ENCODE results near the gene MAST2. TPM values are rescaled to one million over a fixed set of nuclear protein-coding genes. Genes with fewer than 3 reads are reported as not detected.

The MAST2 gene
- total RNA-seq, 1 donor from 2014 or later, result 33.4 TPM

DNA sequence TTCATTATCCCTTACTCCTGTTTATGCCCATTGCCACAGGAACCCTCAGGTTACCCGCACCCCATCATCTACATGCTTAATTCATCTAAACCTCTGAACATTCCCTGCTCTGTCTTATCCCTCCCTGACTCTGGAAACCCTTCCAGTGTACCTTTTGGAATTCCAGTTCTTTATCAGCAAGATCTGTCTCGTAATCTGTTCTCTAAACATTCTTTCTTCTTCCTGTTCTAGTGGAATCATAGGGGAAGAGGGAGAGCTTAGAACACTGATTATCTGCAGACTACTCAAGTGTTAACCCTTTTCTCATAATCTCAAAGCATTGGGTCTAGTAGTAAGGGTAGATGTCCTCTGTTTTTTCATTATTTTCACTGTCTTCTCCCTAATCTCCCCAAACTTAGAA, 169.2 kb downstream of the MAST2 start:
- DNase-seq (ENCODE audit: low spot score), result no peak
- intact Hi-C loops (cut with micrococcal nuclease), result no loop called here
- Mint-ChIP-seq H3K4me1 (ENCODE audit: low read depth) (no peaks in the 10 kb centered on the region), H3K9me3 (no peaks in the 10 kb centered on the region), H3K36me3 (ENCODE audit: low read depth) (no peaks in the 10 kb centered on the region), H3K27me3 (ENCODE audit: low read depth) (no peaks in the 10 kb centered on the region), H3K27ac (no peak overlapping the region), H3K4me3 (ENCODE audit: low read depth) (no peak overlapping the region)

DNA sequence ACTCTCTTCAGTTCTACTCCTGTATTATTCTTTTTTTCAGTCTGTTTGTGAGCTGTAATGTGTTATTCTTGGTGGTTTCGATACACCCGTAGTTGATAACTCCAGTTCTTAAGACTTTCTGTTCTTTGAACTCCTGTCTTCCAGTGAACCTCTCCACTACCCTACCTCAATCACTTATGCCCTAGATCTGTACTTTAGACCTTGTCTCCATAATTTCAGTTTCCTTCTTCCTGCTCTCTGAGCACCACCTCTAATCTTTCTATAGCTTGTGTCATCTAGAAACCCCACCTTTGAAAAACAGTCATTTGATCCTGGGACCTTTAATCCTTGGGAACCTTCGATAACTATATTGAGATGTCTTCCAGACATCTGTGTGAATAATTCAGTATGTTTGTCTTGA, 169.7 kb downstream of the MAST2 start:
- intact Hi-C loops (cut with micrococcal nuclease), result no loop called here
- Mint-ChIP-seq H3K9me3 (no peaks in the 10 kb centered on the region), H3K4me1 (ENCODE audit: low read depth) (no peaks in the 10 kb centered on the region), H3K27ac (no peak overlapping the region), H3K27me3 (ENCODE audit: low read depth) (no peaks in the 10 kb centered on the region), H3K4me3 (ENCODE audit: low read depth) (no peak overlapping the region), H3K36me3 (ENCODE audit: low read depth) (no peaks in the 10 kb centered on the region)
- DNase-seq (ENCODE audit: low spot score), result no peak

DNA sequence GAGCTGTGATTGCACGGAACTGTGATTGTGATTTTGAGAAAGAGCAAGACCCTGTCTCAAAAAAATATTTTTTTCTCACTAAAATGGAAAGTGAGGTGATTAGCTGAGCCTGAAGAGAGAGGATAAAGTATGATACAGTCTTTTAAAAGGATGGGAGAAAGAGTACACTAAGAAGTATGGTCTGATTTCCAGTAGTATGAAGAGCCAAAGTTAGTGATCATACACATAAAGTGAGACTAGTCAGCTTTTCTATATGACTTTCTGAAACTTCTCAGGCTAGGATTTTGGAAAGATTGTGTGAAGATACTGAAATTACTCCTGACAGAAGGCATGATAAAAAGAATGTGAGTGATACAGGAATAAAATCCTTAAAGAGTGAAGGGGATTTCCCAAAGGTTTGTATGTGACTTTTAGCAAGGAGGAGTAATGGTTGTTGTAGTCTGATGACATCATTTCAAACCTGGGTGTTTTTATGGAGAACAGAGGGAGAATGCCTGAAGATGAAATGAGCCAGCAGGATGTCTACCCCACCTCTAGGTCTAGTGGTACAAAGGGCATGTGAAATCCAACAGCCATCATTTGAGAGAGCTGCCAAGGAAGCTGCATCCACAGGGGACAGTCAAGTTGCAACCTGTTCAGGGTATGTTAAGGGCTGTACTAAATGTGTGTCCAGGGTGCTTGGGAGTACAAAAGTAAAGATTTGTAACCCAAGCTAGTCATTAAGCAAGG, 171.3 kb downstream of the MAST2 start:
- no peak for DNase-seq (ENCODE audit: low spot score)
- H3K9me3 Mint-ChIP-seq, result no peaks in the 10 kb centered on the region
- H3K36me3 Mint-ChIP-seq (ENCODE audit: low read depth), result no peaks in the 10 kb centered on the region
- no peak overlapping the region for H3K4me3 Mint-ChIP-seq (ENCODE audit: low read depth)
- H3K27me3 Mint-ChIP-seq (ENCODE audit: low read depth), result no peaks in the 10 kb centered on the region
- H3K27ac Mint-ChIP-seq, result no peak overlapping the region
- H3K4me1 Mint-ChIP-seq (ENCODE audit: low read depth), result no peaks in the 10 kb centered on the region
- intact Hi-C loops (cut with micrococcal nuclease), result no loop called here

DNA sequence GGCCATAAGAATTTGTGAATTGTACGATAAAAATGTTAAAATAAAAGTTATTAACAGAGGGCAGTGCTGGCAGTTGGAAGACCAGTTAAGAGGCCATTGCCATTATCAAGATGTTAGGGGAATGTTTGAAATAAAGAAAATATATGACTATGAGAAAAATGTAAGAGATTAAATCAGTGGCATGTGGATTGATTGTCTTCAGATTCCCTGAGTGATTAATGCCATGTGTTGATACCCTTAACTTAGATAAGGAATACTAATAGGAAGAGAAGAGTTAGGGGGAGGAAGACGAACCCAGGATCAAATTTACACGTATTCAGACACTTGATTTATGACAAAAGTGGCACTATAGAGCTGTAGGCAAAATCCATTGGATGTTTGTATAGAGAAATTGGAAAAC, 173.2 kb downstream of the MAST2 start:
- no peaks in the 10 kb centered on the region for H3K36me3 Mint-ChIP-seq (ENCODE audit: low read depth)
- DNase-seq (ENCODE audit: low spot score), result no peak
- H3K27ac Mint-ChIP-seq, result no peak overlapping the region
- no peaks in the 10 kb centered on the region for H3K4me1 Mint-ChIP-seq (ENCODE audit: low read depth)
- H3K27me3 Mint-ChIP-seq (ENCODE audit: low read depth), result no peaks in the 10 kb centered on the region
- intact Hi-C loops (cut with micrococcal nuclease), result no loop called here
- H3K9me3 Mint-ChIP-seq, result no peaks in the 10 kb centered on the region
- H3K4me3 Mint-ChIP-seq (ENCODE audit: low read depth), result no peak overlapping the region

DNA sequence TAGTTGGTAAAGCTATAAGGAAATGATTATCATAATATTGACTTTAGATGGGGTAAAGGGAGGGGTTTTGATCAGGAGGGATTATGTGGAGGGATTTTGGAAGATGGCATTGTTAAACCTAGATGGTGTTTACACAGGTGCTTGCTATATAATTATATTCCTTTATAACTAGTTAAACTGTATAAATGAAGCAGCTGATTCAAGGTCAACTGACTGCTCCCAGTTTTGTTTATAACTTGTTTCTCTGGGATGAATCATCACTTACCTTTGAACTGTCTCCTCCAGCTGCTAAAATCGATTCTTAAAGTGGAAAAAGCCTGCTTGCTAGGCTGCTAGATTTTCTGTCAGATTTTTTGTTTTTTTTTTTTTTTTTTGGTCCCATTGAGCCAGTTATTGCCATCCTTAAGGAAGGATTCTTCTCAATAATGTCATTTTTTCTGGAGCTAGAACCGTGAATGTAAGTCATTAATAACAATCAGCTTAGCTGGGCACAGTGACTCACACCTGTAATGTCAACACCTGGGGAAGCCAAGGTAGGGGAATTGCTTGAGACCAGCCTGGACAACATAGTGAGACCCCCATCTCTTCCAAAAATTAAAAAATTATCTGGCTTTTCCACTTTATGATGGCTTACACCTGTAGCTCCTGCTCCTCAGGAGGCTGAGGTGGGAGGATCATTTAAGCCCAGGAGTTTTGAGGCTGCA, 175.8 kb downstream of the MAST2 start:
- no peaks in the 10 kb centered on the region for H3K4me1 Mint-ChIP-seq (ENCODE audit: low read depth)
- intact Hi-C loops (cut with micrococcal nuclease), result no loop called here
- H3K36me3 Mint-ChIP-seq (ENCODE audit: low read depth), result no peaks in the 10 kb centered on the region
- no peaks in the 10 kb centered on the region for H3K9me3 Mint-ChIP-seq
- DNase-seq (ENCODE audit: low spot score), result no peak
- no peak overlapping the region for H3K4me3 Mint-ChIP-seq (ENCODE audit: low read depth)
- no peaks in the 10 kb centered on the region for H3K27me3 Mint-ChIP-seq (ENCODE audit: low read depth)
- H3K27ac Mint-ChIP-seq, result no peak overlapping the region

DNA sequence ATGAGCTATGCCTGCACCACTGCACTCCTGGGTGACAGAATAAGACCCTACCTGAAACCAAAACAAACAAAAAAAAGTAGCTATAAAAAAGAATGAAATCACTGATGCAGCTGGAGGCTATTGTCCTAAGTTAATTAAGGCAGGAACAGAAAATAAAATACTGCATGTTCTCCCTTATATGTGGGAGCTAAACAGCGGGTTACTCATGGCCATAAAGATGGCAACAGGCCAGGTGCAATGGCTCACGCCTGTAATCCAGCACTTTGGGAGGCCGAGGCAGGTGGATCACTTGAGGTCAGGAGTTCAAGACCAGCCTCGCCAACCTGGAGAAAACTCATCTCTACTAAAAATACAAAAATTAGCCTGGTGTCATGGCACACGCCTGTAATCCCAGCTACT, 176.4 kb downstream of the MAST2 start:
- Mint-ChIP-seq H3K36me3 (ENCODE audit: low read depth) (no peaks in the 10 kb centered on the region), H3K4me3 (ENCODE audit: low read depth) (no peak overlapping the region), H3K9me3 (no peaks in the 10 kb centered on the region), H3K4me1 (ENCODE audit: low read depth) (no peaks in the 10 kb centered on the region), H3K27me3 (ENCODE audit: low read depth) (no peaks in the 10 kb centered on the region), H3K27ac (no peak overlapping the region)
- no peak for DNase-seq (ENCODE audit: low spot score)
- intact Hi-C loops (cut with micrococcal nuclease), result no loop called here

DNA sequence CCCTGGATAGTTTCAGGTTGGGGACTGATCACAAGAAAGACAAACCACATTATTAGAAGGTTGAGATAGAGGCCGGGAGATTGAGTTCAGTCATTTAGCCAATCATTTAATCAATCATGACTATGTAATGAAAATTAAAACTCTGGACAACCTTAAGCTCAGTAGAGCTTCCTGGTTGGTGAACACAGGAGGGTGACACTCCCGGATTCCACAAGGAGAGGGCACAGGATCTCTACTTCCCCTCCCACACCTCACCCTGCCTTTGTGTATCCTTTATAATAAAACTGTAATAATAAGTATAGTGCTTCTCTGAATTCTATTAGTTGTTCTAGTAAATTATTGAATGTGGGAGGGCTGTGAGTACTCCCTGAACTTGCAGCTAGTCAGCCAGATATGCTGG, 178.9 kb downstream of the MAST2 start:
- no peak overlapping the region for H3K27ac Mint-ChIP-seq
- H3K9me3 Mint-ChIP-seq, result no peaks in the 10 kb centered on the region
- intact Hi-C loops (cut with micrococcal nuclease), result no loop called here
- no peaks in the 10 kb centered on the region for H3K4me1 Mint-ChIP-seq (ENCODE audit: low read depth)
- no peak for DNase-seq (ENCODE audit: low spot score)
- H3K36me3 Mint-ChIP-seq (ENCODE audit: low read depth), result no peaks in the 10 kb centered on the region
- no peaks in the 10 kb centered on the region for H3K27me3 Mint-ChIP-seq (ENCODE audit: low read depth)
- H3K4me3 Mint-ChIP-seq (ENCODE audit: low read depth), result no peak overlapping the region

DNA sequence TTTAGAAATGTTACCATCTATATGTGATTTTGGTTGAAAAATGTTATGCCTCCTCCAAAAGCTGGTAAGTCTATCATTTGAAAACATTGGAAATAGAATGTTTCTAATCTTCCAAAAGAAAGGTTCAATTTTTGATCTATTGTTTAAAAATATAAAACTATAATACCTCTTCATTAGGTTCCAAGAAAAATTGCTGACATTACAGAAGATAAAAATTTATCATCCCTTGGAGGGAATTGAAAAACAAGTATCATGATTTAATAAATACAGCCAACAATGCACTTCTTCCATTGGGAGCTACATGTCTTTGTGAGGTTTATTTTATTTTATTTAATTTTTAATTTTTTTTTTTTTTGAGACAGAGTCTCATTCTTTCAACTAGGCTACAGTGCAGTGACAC, 180.6 kb downstream of the MAST2 start:
- no peaks in the 10 kb centered on the region for H3K36me3 Mint-ChIP-seq (ENCODE audit: low read depth)
- no peaks in the 10 kb centered on the region for H3K27me3 Mint-ChIP-seq (ENCODE audit: low read depth)
- no peaks in the 10 kb centered on the region for H3K9me3 Mint-ChIP-seq
- intact Hi-C loops (cut with micrococcal nuclease), result no loop called here
- no peaks in the 10 kb centered on the region for H3K4me1 Mint-ChIP-seq (ENCODE audit: low read depth)
- DNase-seq (ENCODE audit: low spot score), result no peak
- no peak overlapping the region for H3K27ac Mint-ChIP-seq
- H3K4me3 Mint-ChIP-seq (ENCODE audit: low read depth), result no peak overlapping the region

DNA sequence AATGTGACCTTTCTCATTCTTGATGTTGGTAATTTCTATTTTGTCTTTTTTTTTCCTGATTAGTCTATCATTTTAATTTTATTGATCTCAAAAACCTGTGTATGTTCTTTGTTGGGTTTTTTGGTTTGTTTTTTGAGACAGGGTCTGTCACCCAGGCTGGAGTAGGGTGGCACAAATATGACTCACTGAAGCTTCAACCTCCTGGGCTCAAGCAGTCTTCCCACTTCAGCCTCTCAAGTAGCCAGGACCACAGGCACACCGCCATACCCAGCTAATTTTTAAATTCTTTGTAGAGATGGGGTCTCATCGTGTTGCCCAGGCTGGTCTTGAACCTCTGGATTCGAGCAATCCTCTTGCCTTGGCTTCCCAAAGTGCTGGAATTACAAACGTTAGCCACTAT, 183.8 kb downstream of the MAST2 start:
- H3K36me3 Mint-ChIP-seq (ENCODE audit: low read depth), result peaks cover 3% of the 10 kb centered on the region
- H3K4me3 Mint-ChIP-seq (ENCODE audit: low read depth), result no peak overlapping the region
- H3K27me3 Mint-ChIP-seq (ENCODE audit: low read depth), result no peaks in the 10 kb centered on the region
- intact Hi-C loops (cut with micrococcal nuclease), result no loop called here
- no peak overlapping the region for H3K27ac Mint-ChIP-seq
- peaks cover 6% of the 10 kb centered on the region for H3K9me3 Mint-ChIP-seq
- no peak for DNase-seq (ENCODE audit: low spot score)
- peaks cover 2% of the 10 kb centered on the region for H3K4me1 Mint-ChIP-seq (ENCODE audit: low read depth)

DNA sequence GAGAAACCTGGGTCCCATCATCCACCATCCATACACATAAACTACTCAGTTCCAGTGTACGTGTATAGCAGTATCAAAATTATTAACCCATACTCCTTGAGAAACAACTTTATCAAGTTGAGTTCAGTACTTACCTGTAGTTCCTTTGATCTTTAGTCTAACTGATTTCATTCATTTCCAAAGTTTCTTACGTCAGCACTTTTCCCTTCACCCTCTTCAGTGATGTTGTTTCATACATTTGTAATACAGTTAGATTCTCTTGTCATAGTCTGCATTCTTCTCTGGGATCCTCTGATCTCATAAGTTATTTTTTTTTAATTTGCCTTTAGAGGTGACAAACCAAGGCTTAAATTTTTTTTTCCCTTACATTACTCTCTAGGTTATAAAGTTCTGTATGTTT, 185.8 kb downstream of the MAST2 start:
- no peaks in the 10 kb centered on the region for H3K27me3 Mint-ChIP-seq (ENCODE audit: low read depth)
- intact Hi-C loops (cut with micrococcal nuclease), result no loop called here
- no peak for DNase-seq (ENCODE audit: low spot score)
- peaks cover 3% of the 10 kb centered on the region for H3K36me3 Mint-ChIP-seq (ENCODE audit: low read depth)
- no peak overlapping the region for H3K27ac Mint-ChIP-seq
- peaks cover 6% of the 10 kb centered on the region for H3K9me3 Mint-ChIP-seq
- H3K4me3 Mint-ChIP-seq (ENCODE audit: low read depth), result no peak overlapping the region
- H3K4me1 Mint-ChIP-seq (ENCODE audit: low read depth), result peaks cover 2% of the 10 kb centered on the region

DNA sequence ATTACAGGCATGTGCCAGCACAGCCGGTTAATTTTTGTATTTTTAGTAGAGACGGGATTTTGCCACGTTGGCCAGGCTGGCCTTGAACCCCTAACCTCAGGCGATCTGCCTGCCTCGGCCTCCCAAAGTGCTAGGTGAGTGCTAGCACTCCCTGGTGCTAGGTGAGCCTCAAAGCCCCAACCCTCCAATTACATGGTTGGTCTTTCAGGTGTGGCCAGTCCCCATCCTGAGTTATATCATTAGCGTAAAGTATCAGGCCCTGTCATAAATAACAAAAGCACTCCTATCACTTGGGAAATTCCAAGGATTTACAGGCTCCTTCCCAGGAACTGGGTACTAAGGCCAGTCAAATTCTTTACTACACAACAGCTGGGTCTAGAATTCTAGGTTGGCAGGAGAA, 191.0 kb downstream of the MAST2 start:
- DNase-seq (ENCODE audit: low spot score), result no peak
- H3K4me3 Mint-ChIP-seq (ENCODE audit: low read depth), result no peak overlapping the region
- peaks cover 3% of the 10 kb centered on the region for H3K36me3 Mint-ChIP-seq (ENCODE audit: low read depth)
- H3K4me1 Mint-ChIP-seq (ENCODE audit: low read depth), result peaks cover 2% of the 10 kb centered on the region
- H3K9me3 Mint-ChIP-seq, result peaks cover 6% of the 10 kb centered on the region
- H3K27ac Mint-ChIP-seq, result no peak overlapping the region
- intact Hi-C loops (cut with micrococcal nuclease), result no loop called here
- H3K27me3 Mint-ChIP-seq (ENCODE audit: low read depth), result no peaks in the 10 kb centered on the region

DNA sequence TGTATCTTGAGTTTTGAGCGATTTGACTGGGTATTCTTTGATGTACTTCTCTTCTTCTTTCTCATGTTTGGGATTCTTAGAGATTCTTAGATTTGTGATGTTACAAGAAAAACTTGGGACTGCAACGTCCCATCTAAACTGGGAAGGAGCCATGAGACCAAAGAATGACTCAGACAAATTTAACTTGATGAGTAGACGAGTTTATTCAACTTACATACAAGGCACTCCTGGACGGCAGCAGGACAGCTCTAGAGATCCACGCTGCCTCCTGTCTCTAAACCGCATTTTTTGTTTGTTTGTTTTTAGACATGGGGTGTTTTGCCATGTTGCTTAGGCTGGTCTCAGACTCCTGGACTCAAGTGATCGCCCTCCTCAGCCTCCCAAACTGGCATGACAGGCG, 191.9 kb downstream of the MAST2 start:
- H3K36me3 Mint-ChIP-seq (ENCODE audit: low read depth), result no peaks in the 10 kb centered on the region
- H3K9me3 Mint-ChIP-seq, result peaks cover 6% of the 10 kb centered on the region
- peaks cover 2% of the 10 kb centered on the region for H3K4me1 Mint-ChIP-seq (ENCODE audit: low read depth)
- DNase-seq (ENCODE audit: low spot score), result no peak
- H3K27ac Mint-ChIP-seq, result no peak overlapping the region
- H3K4me3 Mint-ChIP-seq (ENCODE audit: low read depth), result no peak overlapping the region
- H3K27me3 Mint-ChIP-seq (ENCODE audit: low read depth), result no peaks in the 10 kb centered on the region
- intact Hi-C loops (cut with micrococcal nuclease), result no loop called here

DNA sequence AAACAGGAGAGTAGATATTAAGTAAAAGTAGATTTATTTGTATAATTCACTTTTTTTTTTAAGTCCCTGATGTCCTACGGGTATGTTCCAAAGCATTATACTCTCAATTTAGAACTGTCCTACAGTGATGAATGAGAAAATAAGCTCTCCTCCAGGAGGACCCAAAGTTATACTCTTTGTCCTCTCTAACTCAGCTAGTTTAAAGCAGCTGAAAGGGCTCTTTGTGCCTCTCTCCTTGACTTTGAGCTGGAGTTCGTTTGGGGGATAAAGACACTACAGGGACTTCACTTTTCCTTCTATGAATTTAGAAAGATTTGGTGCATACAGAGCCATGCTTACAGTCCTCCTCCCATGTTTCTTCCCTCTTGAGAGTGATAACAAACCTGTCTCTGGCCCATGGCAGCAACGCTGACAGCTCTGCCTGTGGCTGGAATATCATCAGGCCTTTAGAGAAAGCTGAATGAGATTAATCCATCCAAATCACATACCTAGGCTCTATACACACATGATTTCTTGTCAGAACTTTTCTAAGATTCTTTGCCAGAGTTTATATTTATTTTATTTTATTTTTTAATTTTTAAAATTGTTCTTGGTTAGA, 194.7 kb downstream of the MAST2 start:
- no peak overlapping the region for H3K4me3 Mint-ChIP-seq (ENCODE audit: low read depth)

More for the DNA sequence above, 194.7 kb downstream of the MAST2 start:
- H3K36me3 Mint-ChIP-seq (ENCODE audit: low read depth), result no peaks in the 10 kb centered on the region
- intact Hi-C loops (cut with micrococcal nuclease), result no loop called here
- H3K9me3 Mint-ChIP-seq, result no peaks in the 10 kb centered on the region
- H3K27ac Mint-ChIP-seq, result no peak overlapping the region
- DNase-seq (ENCODE audit: low spot score), result no peak
- no peaks in the 10 kb centered on the region for H3K27me3 Mint-ChIP-seq (ENCODE audit: low read depth)
- no peaks in the 10 kb centered on the region for H3K4me1 Mint-ChIP-seq (ENCODE audit: low read depth)

Data from activated T-helper 2 cell treated with anti-CD3 and anti-CD28 coated beads, Interferon-gamma antibody, Interleukin-2, Interleukin-4, amounts not matched to agents 10 μg/mL and 5 μg/mL and 100 μg/mL, durations not matched to agents 14 hours and 24 hours and 36 hours (primary cell).